ENCODE measurements around the gene ZSCAN26.

The ZSCAN26 gene

GRCh38 chr6:28266962-28267694 is at the start of gene ZSCAN26:
ZSCAN26 (plus strand) TSS chr6:28267143; CDS start chr6:28271920, 4,777 bp downstream.
- DNase-seq (ENCODE audit: low read depth) = peak; percentile 82

- no peak for DNase-seq (ENCODE audit: low read depth)
These were observed 49.1 kb upstream of the ZSCAN26 start for GRCh38 chr6:28217890-28218289.

GRCh38 chr6:28218312-28219248 is 48.4 kb upstream of the ZSCAN26 start:
- DNase-seq (ENCODE audit: low read depth) = no peak

GRCh38 chr6:28220257-28221133 is 46.4 kb upstream of the ZSCAN26 start:
- no peak for DNase-seq (ENCODE audit: low read depth)

- no peak for DNase-seq (ENCODE audit: low read depth)
These were observed 42.5 kb upstream of the ZSCAN26 start for GRCh38 chr6:28224131-28225055.

- DNase-seq (ENCODE audit: low read depth) = peak; percentile 35
These were observed 41.7 kb upstream of the ZSCAN26 start, which contains the start of gene ZSCAN9 for GRCh38 chr6:28225056-28225834. ZSCAN9 (plus strand) TSS chr6:28225275; CDS start chr6:28227085, 1,810 bp downstream.

GRCh38 chr6:28226460-28226859 is 40.5 kb upstream of the ZSCAN26 start:
- DNase-seq (ENCODE audit: low read depth) = no peak

GRCh38 chr6:28232785-28233184 is 34.2 kb upstream of the ZSCAN26 start:
- DNase-seq (ENCODE audit: low read depth) = no peak

GRCh38 chr6:28235912-28236452 is 31.0 kb upstream of the ZSCAN26 start:
- no peak for DNase-seq (ENCODE audit: low read depth)

- DNase-seq (ENCODE audit: low read depth) = no peak
These were observed 27.3 kb upstream of the ZSCAN26 start for GRCh38 chr6:28239636-28240035.

- no peak for DNase-seq (ENCODE audit: low read depth)
These were observed 26.5 kb upstream of the ZSCAN26 start for GRCh38 chr6:28240471-28240870.

GRCh38 chr6:28243946-28244345 is 23.0 kb upstream of the ZSCAN26 start:
- DNase-seq (ENCODE audit: low read depth) = no peak

- DNase-seq (ENCODE audit: low read depth) = no peak
These were observed 21.6 kb upstream of the ZSCAN26 start for GRCh38 chr6:28245206-28245941.

GRCh38 chr6:28248916-28249315 is 18.0 kb upstream of the ZSCAN26 start:
- no peak for DNase-seq (ENCODE audit: low read depth)

GRCh38 chr6:28250747-28251146 is 16.2 kb upstream of the ZSCAN26 start:
- no peak for DNase-seq (ENCODE audit: low read depth)

GRCh38 chr6:28251661-28252008 is 15.3 kb upstream of the ZSCAN26 start:
- peak; percentile 8 for DNase-seq (ENCODE audit: low read depth)

GRCh38 chr6:28252009-28252975 is 14.7 kb upstream of the ZSCAN26 start, which contains the start of gene ZKSCAN4:
ZKSCAN4 (minus strand) TSS chr6:28252269; CDS start chr6:28251980, 289 bp downstream.
- peak; percentile 64 for DNase-seq (ENCODE audit: low read depth)

- no peak for DNase-seq (ENCODE audit: low read depth)
These were observed 12.8 kb upstream of the ZSCAN26 start for GRCh38 chr6:28254121-28254519.

Data from stimulated activated CD8-positive, alpha-beta memory T cell treated with anti-CD3 and anti-CD28 coated beads, Interleukin-4, amount 100 ng/mL, for 24 hours (primary cell).